Smooth muscle cell of the brain vasculature (primary cell): Measurements from ENCODE around the gene PCDHAC1.
"Not testable (repeated sequence)": the region's sequence is repeated elsewhere in the genome, so short reads cannot be mapped to it uniquely, and the experiment has no call there.

ENCODE experiments used
- DNase-seq: peaks from one replicate; pipeline ENCODE4 v3.0.0-alpha.2; 2012; ENCODE audit warnings: low read depth, low spot score

The PCDHAC1 gene

DNA sequence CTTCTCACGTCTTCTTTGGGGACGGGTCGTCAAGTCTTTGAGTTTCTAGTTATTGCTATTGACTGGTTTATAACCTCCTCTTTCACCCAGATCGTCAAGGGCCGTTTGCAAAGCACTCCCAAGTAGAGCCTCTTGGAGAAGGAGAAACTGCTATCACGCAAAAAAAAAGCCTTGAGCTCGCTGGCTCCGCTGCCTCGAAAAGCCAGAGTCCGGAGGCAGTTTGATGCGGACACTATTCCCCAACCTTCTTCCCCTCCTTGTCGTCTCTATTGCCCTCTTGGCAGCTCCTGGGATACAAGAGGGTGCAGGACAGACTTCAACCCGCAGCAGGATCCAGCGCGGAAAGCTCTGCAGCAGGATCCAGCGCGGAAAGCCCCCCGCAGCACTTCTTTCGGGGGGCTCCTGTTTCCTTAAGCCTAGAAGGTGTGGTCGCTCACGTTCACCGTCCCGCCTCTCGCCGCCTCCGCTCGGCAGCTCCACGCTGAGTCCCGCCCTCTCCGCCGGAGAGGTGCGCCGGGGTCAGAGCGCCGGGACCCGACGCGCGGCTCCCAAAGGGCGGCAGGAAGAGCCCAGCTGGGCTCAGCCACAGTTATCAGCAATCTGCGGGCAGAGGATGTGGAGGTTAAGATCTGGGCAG, at the start of gene PCDHAC1:
PCDHAC1 (plus strand) TSS at position 494 of the 637 bp plus-strand sequence. CDS start 594 bp downstream, outside the sequence.
- DNase-seq: no peak

DNA sequence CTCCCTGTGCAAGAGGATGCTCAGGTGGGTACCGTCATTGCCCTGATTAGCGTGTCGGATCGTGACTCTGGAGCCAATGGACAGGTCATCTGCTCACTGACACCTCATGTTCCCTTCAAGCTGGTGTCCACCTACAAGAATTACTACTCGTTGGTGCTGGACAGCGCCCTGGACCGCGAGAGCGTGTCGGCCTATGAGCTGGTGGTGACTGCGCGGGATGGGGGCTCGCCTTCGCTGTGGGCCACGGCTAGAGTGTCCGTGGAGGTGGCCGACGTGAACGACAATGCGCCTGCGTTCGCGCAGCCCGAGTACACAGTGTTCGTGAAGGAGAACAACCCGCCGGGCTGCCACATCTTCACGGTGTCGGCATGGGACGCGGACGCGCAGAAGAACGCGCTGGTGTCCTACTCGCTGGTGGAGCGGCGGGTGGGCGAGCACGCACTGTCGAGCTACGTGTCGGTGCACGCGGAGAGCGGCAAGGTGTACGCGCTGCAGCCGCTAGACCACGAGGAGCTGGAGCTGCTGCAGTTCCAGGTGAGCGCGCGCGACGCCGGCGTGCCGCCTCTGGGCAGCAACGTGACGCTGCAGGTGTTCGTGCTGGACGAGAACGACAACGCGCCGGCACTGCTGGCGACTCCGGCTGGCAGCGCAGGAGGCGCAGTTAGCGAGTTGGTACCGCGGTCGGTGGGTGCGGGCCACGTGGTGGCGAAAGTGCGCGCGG, 49.4 kb upstream of the PCDHAC1 start:
- DNase-seq: not testable (repeated sequence)

DNA sequence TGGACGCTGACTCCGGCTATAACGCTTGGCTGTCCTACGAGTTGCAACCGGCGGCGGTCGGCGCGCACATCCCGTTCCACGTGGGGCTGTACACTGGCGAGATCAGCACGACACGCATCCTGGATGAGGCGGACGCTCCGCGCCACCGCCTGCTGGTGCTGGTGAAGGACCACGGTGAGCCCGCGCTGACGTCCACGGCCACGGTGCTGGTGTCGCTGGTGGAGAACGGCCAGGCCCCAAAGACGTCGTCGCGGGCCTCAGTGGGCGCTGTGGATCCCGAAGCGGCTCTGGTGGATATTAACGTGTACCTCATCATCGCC, 48.9 kb upstream of the PCDHAC1 start:
- no peak for DNase-seq

- no peak for DNase-seq
Observed at GRCh38 chr5:140881889-140882590, 44.1 kb upstream of the PCDHAC1 start, which contains the start of gene PCDHA13. Gene PCDHA13 (plus strand): TSS chr5:140882124. CDS start chr5:140882269, 145 bp downstream.

- DNase-seq: no peak
Observed at GRCh38 chr5:140882591-140882899, 43.6 kb upstream of the PCDHAC1 start.

DNA sequence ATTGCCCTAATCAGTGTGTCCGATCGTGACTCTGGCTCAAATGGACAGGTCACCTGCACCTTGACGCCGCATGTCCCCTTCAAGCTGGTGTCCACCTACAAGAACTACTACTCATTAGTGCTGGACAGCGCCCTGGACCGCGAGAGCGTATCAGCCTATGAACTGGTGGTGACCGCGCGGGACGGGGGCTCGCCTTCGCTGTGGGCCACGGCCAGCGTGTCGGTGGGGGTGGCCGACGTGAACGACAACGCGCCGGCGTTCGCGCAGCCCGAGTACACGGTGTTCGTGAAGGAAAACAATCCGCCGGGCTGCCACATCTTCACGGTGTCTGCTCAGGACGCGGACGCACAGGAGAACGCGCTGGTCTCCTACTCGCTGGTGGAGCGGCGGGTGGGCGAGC, 42.7 kb upstream of the PCDHAC1 start:
- DNase-seq: no peak

DNA sequence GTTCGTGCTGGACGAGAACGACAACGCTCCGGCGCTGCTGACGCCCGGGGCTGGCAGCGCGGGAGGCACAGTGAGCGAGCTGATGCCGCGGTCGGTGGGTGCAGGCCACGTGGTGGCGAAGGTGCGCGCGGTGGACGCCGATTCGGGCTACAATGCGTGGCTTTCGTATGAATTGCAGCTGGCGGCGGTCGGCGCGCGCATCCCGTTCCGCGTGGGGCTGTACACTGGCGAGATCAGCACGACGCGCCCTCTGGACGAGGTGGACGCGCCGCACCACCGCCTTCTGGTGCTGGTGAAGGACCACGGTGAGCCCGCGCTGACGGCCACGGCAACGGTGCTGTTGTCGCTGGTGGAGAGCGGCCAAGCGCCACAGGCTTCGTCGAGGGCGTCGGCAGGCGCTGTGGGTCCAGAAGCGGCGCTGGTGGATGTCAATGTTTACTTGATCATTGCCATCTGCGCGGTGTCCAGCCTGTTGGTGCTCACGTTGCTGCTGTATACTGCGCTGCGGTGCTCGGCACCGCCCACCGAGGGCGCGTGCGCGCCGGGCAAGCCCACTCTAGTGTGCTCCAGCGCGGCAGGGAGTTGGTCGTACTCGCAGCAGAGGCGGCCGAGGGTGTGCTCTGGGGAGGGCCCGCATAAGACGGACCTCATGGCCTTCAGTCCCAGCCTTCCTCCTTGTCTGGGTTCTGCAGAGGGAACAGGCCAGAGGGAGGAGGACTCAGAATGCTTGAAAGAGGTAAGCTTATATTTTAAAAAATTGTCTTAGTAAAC, 42.0 kb upstream of the PCDHAC1 start:
- no peak for DNase-seq

DNA sequence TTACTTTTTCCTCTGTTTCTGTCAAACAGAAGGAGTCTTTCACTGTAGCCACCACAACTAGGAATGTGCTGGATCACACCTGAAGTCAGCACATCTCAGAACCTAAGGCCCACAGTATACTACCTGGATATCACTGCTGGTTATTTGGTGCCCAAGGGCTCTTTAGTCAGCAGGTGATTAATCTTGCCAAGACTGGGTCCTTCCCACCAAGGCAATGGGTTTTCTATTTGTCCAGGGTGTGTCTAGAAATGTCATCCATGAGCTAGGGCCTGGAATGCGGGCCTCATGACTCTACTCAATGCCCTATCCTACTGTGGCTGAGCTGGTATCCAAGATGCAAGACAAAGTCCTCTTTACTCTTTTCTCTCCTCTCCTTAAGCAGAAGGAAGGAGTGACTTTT, 9.8 kb upstream of the PCDHAC1 start:
- DNase-seq: no peak

GRCh38 chr5:140923601-140924000, 2.5 kb upstream of the PCDHAC1 start:
- no peak for DNase-seq

DNA sequence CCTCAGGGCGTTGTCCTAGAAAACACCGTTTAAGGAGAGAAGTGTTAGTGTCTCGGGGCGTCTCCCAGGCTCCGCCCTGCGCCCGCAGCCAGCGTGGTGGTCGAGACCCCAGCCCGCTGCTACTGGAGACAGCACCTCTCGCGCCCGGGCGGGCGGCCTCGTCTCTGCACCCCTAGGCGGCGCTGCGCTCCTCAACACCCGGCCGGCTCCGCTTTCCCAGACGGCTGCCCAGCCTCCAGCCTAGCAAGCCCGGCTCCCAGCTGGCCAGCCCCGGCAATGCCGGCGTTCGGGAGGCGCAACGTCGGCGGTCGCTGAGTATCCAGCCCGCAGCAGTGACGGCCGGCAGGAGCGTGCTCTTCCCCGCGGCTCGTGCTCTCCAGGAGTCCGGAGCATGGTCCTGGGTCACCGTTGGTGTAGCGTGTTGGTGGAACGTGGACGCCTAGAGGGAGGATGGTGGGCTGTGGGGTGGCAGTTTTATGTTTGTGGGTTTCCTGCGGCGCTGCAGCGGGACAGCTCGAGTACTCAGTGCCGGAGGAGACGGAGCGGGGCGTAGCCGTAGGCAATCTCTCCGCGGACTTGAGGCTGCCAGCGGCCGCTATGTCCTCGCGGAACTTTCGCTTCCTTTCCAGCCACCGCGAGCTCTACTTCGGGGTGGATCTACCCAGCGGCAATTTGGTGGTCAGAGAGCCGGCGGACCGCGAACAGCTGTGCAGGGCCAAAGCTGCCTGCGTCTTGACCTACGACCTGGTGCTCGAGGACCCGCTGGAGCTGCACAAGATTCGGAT, 536 bp downstream of the PCDHAC1 start:
- no peak for DNase-seq

- DNase-seq: no peak
Observed at GRCh38 chr5:140927228-140927573, 1.1 kb downstream of the PCDHAC1 start.

DNA sequence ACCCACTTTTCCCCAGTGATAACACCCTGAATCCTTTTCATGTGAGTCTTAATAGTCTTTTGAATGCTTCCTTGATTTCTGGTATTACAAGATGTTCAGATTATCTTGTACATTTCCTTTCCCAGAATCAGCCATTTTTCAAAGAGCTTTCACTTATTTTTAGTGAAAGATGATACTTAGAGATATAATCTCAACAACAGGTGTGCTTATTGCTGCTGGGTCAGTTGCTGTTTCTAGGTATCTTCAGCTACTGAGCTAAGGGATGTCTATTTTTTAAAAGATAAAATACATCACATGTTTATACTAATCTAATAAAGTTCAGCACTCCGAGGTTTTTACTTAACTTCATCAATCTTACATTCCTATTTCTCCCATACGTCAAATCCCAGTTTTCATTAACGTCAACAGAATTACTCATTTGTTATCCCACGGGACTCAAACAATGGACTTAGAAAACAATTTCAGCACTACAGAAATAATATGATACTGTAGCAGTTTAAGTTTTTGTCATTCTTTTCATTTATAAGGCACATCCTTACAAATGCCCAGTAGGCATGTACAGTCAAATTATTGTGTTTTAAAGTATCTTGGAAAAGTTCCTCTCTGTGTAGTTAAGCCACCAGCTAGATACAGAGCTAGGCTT, 9.0 kb downstream of the PCDHAC1 start:
- no peak for DNase-seq

- no peak for DNase-seq
Observed at GRCh38 chr5:140946578-140946977, 20.5 kb downstream of the PCDHAC1 start.

GRCh38 chr5:140951636-140952035, 25.5 kb downstream of the PCDHAC1 start:
- DNase-seq: no peak

DNA sequence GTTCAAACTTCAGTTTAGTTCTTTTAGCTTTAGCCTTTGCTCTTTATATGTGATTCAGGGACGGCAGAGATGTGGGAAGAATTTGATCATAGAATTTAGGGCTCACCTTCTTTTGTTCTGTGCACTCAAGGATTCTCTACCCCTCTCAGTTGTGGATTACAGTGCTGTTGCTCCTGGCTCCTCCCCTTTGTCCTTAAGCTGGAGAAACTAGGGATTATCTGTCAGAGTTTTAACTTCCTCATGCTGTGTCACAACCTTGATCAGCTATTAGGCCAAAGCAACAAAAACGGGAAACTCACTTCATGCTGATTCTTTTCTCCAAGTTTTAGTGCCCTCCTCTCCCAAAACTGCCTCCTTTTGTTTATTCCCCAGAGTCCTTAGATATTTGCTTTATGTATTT, 27.1 kb downstream of the PCDHAC1 start:
- DNase-seq: no peak

GRCh38 chr5:140962190-140962589, 36.1 kb downstream of the PCDHAC1 start:
- DNase-seq: no peak

DNA sequence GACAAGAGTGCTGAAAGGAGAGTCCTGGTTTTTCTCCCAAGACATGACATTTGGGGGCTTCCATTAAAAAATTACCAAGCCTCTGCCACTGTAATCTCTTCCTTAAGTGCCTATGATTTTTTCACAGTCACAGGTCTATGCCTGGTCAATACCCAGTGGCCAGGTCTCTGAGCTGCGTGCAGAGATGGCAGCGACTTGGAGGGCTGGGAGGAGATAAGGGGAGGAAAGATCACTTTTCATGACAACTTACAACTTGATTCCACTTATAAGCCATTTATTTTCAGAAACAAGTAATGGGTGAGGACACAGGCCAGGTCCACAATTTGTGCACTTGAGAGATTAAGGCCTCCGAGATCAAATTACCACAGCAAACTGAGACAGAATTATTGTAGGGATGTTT, 38.3 kb downstream of the PCDHAC1 start:
- DNase-seq: no peak

- no peak for DNase-seq
Observed at GRCh38 chr5:140965905-140966292, 39.8 kb downstream of the PCDHAC1 start.

DNA sequence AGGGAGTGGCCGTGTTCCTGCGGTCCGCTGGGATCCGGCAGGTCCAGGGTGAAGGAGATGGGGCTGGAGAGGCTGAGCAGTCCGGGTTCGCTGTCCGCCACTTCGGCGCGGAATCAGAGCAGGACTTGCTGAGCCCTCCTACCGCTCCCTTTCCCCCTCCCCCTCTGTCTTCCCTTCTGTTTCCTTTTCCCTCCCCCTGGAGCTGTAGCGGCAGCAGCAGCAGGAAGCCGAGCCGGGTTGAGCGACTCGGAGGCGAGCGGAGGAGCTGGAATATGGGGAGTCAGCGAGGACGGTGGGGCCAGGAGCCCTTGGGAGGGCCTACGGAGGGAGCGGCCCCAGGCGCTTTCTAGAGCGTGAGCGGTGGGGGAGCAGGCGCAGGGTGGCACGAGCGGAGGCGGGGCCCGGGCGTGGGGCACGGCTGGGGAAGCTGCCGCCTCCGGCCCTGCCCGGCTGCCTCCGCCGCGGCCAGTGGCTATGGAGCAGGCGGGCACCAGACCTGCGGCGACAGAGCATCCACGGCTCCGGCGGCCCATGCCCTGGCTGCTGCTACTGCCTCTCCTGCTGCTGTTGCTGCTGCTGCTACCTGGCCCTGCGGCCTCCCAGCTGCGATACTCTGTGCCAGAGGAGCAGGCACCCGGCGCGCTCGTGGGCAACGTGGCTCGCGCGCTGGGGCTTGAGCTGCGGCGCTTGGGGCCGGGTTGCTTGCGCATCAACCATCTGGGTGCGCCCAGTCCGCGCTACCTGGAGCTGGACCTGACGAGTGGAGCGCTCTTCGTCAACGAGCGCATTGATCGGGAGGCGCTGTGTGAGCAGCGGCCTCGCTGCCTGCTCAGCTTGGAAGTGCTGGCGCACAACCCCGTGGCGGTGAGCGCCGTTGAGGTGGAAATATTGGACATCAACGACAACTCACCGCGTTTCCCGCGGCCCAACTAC, 40.5 kb downstream of the PCDHAC1 start, which contains the start of gene PCDHAC2:
PCDHAC2 (plus strand) TSS at position 184 of the 933 bp plus-strand sequence; CDS start at position 475, 291 bp downstream.
- DNase-seq: no peak
